GM13977 (cell line): Measurements from ENCODE around the gene F11.

ENCODE experiments used
- DNase-seq: peaks from one replicate; pipeline ENCODE4 v3.0.0; 2012; ENCODE audit warnings: low spot score
- CTCF ChIP-seq: IDR thresholded peaks from 2 replicates; pipeline ENCODE4 v1.5.1; 2012; ENCODE audit warnings: mild to moderate bottlenecking, control low read depth; ENCODE audit not compliant: insufficient read depth; ENCODE audit errors: extremely low read depth, missing control alignments
- in situ Hi-C: fragments of 300-500 bp; cut with MboI; formaldehyde crosslinking; loops from one replicate; pipeline ENCODE4 v1.12.0; 2022; ENCODE audit warnings: low sequenced_read_pairs, low pct_unique_long_range_greater_than_20kb, mixed read lengths, inconsistent platforms; ENCODE audit not compliant: unreplicated experiment

The F11 gene

GRCh38 chr4:186227221-186227620 lies 38.8 kb upstream of the F11 start, which contains the start of gene KLKB1:
Gene KLKB1 (plus strand): TSS chr4:186227507. CDS start chr4:186228196, 689 bp downstream.
- DNase-seq = no peak
- TF ChIP-seq CTCF = no peak
- in situ Hi-C loops = no loop called here

GRCh38 chr4:186227744-186228513 lies 38.1 kb upstream of the F11 start:
- in situ Hi-C loops = no loop called here
- no peak for TF ChIP-seq CTCF
- no peak for DNase-seq

- in situ Hi-C loops = no loop called here
- DNase-seq = no peak
- TF ChIP-seq CTCF = no peak
These were observed 37.5 kb upstream of the F11 start for GRCh38 chr4:186228514-186228894.

GRCh38 chr4:186234367-186234766 lies 31.6 kb upstream of the F11 start:
- no peak for DNase-seq
- TF ChIP-seq CTCF = no peak
- in situ Hi-C loops = no loop called here

GRCh38 chr4:186236126-186236525 lies 29.9 kb upstream of the F11 start:
- TF ChIP-seq CTCF = no peak
- no peak for DNase-seq
- in situ Hi-C loops = no loop called here

- TF ChIP-seq CTCF = no peak
- in situ Hi-C loops = no loop called here
These were observed 25.5 kb upstream of the F11 start for GRCh38 chr4:186240452-186240847.

More at GRCh38 chr4:186240452-186240847, 25.5 kb upstream of the F11 start:
- no peak for DNase-seq
